Epithelial cell of alveolus of lung (primary cell): Measurements from ENCODE around the gene TRAPPC8. TPM values are rescaled to one million over a fixed set of nuclear protein-coding genes. Genes with fewer than 3 reads are reported as not detected.

Experiments used
- total RNA-seq: library from RNA; depleted of rRNA; stranded (reverse); fragments of >200 nt; gene quantifications from 2 replicates; pipeline ENCODE4 v1.2.1, GENCODE V29; 2015

Gene TRAPPC8
- total RNA-seq = 17.3 and 20.9 TPM in 2 replicates

GRCh38 chr18:31942999-31943877, at the start of gene TRAPPC8:
TSS of gene TRAPPC8 (minus strand) at chr18:31943128. CDS start at chr18:31942764, 364 bp downstream.

Other genes with a start within 250 kb of the TRAPPC8 start
- gene SLC25A52, start 182.2 kb downstream of the TRAPPC8 start, total RNA-seq = not detected in 2 replicates
- gene RNF125, start 75.7 kb upstream of the TRAPPC8 start, total RNA-seq = 0.56 and 0.65 TPM in 2 replicates
- gene RNF138, start 148.7 kb upstream of the TRAPPC8 start, total RNA-seq = 14.0 and 29.9 TPM in 2 replicates
- not detected in 2 replicates for gene MEP1B, start 246.9 kb upstream of the TRAPPC8 start, total RNA-seq